Coronary artery (tissue), 2 donors: Measurements from ENCODE around the gene CBX1.

Source experiments
- DNase-seq: peaks from one replicate; pipeline ENCODE4 v3.0.0-alpha.2; 2017; ENCODE audit warnings: low spot score
- H3K27ac ChIP-seq, 2 donors: fragments of 200-600 bp; sonication (generic); one replicate each; pipeline ENCODE4 v1.5.1; 2016 to 2019
- H3K4me3 ChIP-seq: fragments of 200-600 bp; sonication (generic); 2 replicates; pipeline ENCODE4 v1.5.1; 2016; ENCODE audit warnings: mild to moderate bottlenecking, moderate library complexity
- CTCF ChIP-seq: fragments of 200-600 bp; sonication (generic); IDR thresholded peaks from one replicate; pipeline ENCODE4 v1.5.1; 2019; ENCODE audit warnings: antibody characterized with exemption

Gene CBX1

GRCh38 chr17:48055531-48056245 is 45.6 kb downstream of the CBX1 start:
- Histone ChIP-seq H3K27ac (peak overlapping the region; percentile 97), H3K4me3 (peak overlapping the region; percentile 77)
- DNase-seq: no peak
- no peak for TF ChIP-seq CTCF

- H3K27ac ChIP-seq: peak overlapping the region; percentile 97
- no peak for DNase-seq
- peak overlapping the region; percentile 77 for H3K4me3 ChIP-seq
- TF ChIP-seq CTCF: no peak
These were observed 46.8 kb downstream of the CBX1 start for GRCh38 chr17:48054238-48055185.

- no peak for TF ChIP-seq CTCF
- Histone ChIP-seq H3K4me3 (peak overlapping the region; percentile 77), H3K27ac (peak overlapping the region; percentile 97)
- no peak for DNase-seq
These were observed 47.5 kb downstream of the CBX1 start for GRCh38 chr17:48053758-48054237.

- H3K27ac ChIP-seq: peak overlapping the region; percentile 97
These were observed 48.1 kb downstream of the CBX1 start for GRCh38 chr17:48052956-48053757.

GRCh38 chr17:48051706-48052486 is 49.4 kb downstream of the CBX1 start:
- DNase-seq: no peak
- Histone ChIP-seq H3K4me3 (peak overlapping the region; percentile 77), H3K27ac (peak overlapping the region; percentile 97)
- no peak for TF ChIP-seq CTCF

More at GRCh38 chr17:48052956-48053757, 48.1 kb downstream of the CBX1 start:
- no peak for TF ChIP-seq CTCF
- no peak for DNase-seq
- H3K4me3 ChIP-seq: peak overlapping the region; percentile 77

GRCh38 chr17:48051283-48051682 is 50.0 kb downstream of the CBX1 start:
- peak overlapping the region; percentile 77 for H3K4me3 ChIP-seq
- DNase-seq: no peak
- TF ChIP-seq CTCF: no peak
- H3K27ac ChIP-seq: peak overlapping the region; percentile 97
